Activated effector memory CD4-positive, alpha-beta T cell treated with Interleukin-2 at 50 U/mL for 16 hours (primary cell): ENCODE results near the gene SMTN.
"Not testable (repeated sequence)": the region's sequence is repeated elsewhere in the genome, so short reads cannot be mapped to it uniquely, and the experiment has no call there.

Source experiments
- DNase-seq: peaks from one replicate; pipeline ENCODE4 v3.0.0-alpha.2; 2020

Gene SMTN

DNA sequence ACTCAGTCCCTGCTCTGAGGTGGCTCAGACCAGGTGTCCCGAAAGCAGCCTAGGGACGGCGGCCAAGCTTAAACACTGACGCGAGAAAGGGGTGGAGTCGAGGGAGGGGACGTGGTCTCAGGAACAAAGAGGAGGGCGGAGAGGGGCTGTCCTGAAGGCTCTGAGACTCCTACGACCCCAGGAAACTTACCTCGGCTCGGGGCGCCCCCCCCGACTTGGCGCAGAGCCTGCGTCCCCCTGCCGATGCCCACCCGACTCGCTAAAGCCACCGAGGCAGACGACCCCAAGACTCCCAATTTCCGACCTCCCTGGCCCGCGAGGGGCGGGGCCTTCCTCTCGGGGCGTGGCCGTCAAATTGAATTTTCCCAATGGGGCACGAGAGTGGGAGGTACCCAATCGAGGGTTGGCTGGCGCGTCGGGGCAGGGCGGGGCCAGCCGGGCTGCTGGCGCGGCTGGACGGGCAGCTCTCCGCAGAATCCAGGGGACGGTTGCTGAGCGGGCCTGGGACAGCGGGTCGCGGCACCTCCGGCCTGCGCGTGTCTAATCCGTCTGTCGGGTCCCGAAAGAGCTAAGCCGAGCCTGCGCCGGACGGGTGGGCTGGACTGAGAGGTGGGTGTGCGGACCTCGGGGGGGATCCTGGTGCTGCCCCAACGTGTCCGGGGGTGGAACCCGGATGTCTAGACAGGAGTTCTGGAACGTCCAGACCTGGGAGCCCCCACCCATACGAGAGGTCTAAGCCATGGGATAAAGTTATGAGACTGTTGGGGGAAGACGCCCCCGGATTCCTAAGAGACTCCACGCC lies at the start of gene SMTN:
SMTN (plus strand) TSS at position 471 of the 802 bp plus-strand sequence. CDS start 1,941 bp downstream, outside the sequence.
- peak; percentile 83 for DNase-seq

DNA sequence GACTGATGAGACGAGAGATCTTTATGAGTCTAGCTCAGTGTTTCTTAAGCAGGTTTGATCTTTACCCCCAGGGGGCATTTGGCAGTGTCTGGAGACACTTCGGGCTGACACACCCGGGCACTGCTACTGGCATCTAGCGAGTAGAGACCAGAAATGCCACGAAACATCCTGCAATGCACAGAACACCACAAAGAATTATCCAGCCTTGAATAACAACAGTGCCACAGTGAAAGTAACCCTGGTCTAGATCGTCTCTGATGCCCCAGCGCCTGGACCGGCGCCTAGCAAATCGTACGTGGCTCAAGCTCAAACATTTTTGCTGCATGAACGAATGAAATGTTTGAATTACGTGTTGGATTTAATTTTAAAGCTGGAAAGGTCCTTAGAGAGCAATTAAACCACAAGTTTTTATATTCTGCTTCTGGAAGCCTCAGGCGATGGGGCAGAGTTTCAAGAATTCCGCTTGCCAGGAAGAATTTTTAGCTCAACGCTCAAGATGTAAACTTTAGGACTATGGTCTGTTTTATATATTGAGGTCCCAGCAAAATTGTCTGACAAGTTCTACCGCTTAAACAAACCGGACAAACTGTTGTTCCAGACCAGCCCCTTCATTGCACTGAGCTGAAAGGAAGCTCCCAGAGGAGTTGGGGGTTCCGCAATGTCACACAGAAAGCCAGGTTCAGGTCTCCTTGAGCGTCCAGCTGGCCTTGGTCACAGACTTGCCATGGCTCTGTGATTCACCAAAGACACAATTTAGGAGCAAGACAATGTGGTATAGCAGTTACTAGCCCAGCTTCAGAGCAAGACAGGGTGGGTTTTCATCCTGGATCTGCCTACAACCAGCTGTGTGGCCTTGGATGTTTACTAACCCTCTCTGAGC lies 44.2 kb upstream of the SMTN start:
- no peak for DNase-seq

DNA sequence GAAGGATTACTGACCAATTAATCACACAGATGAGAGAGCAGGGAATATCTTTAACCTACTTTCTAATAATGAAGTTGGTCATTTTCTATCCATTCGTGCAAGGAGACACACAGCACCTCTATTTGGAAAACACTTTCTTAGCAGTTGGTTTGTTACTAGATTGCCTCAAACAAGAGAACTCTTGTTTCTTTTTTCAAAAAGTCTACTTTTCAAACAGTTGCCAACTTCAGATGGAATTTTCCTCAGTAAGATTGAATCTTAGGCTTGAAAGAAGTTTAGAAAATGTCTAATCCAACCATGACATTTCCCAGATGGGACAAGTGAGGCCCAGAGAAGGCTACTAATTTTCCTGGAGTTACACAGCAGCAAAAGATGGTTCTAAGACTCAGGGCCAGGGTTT lies 42.4 kb upstream of the SMTN start:
- no peak for DNase-seq

DNA sequence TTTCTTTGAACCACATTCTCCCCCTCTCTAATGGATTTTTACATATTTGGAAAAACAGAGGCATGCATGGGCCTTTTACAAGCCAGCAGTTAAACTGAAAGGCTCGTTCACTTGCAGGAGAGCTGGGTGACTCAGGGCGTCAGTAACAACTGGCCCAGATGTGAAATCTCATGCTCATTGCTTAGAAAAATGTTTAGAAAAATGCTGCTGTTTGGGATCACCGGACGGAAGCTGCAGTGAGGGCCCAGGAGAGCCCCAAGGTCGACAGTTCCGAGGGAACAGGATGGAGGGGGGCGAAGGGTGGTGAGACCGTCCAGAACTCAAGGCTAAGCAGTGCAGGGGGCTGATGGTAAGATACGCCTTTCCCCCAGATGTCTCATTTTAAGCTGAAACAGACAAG lies 41.7 kb upstream of the SMTN start:
- DNase-seq, result no peak

DNA sequence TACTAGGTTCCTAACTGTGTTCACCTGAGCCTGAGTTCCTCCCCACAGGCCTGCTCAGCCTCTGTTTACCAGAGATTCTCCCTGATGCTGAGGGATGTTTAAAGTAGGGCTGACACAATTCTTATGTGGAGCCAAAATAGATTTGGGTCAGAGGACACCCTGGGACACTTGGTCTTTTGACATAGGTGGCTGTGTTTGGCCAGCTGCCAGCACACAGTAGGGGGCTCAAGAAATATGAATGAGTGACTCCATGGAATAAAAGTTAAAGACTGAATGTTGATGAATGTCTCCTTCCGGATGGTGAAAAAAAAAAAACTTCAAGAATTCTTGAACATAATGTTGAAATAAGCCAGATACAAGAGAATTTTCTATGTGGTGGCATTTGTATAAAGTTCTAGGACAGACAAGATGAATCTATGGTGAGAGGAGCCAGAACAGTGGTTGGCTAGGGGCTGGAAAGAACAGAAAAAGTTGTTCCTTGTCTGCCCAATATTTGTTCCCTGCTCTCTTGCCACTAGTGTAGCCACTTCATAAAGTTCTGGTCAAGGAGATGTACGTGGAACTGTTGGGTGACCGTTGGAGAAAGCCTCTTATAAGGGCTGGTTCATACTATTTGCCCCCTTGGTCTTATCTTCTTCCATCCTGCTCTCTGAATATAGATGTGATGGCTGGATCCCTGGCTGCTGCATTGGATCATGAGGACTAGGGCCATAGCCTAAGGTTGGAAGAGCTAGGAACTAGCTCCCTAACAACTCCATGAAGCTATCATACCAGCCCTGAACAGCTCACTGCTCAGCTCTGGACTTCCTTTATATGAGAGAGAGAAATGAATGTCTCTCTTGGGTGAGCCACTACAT lies 40.3 kb upstream of the SMTN start:
- DNase-seq, result no peak

DNA sequence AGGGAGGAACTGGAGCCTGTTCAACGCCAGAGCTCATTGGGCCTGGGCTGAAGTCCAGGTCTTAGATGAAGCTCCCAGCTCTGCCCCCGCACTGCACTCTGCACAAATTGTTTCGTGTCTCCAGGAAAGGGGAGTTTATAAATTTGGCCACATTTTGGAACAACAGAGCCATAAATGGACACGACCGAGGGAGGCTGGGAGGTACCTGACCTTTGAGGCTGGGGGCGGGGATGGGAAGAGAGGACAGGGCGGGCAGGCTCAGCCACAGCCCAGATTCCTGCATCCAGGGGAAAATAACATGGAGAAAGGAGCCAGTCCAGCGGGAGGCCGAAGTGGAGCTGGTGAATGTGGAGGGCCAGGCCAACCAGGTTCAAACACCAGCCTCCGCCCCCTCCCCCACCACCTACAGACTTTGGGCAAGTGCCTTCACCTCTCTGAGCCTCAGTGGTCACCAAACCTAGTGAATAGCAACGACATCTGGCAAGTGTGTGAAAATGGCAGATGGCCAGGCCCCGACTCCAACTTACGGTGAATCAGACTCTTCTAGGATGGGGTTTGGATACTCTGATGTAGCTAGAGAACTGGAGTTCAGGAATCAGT lies 36.8 kb upstream of the SMTN start:
- no peak for DNase-seq

DNA sequence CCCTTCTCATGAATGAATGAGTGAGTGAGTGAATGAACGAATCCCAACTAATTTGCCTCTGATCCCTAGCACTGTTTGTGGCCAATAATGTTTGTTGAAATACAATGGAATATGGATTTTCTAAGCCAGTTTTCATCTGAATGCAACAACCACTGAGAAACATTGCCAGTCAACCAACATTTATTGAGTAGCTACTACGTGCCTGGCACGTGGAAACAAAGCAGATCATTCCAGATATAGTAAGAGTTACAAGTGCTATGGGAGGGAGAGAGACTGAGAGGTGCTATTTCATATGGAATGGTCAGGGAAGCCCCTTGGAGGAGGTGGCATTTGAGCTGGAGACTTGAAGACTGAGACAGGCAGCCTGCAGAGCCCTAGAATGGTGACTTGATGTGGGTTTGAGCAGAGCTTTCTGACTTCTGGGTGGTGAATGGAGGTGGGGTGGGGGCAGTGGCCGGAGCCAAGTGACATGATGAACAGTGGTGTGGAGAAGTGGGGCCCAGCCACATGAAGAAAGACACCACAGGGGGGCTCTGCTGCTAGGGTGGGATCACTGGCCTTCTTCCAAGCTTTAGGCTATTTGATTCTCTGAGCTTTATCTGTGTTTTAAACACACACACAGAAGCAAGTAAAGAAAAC lies 35.1 kb upstream of the SMTN start:
- no peak for DNase-seq

DNA sequence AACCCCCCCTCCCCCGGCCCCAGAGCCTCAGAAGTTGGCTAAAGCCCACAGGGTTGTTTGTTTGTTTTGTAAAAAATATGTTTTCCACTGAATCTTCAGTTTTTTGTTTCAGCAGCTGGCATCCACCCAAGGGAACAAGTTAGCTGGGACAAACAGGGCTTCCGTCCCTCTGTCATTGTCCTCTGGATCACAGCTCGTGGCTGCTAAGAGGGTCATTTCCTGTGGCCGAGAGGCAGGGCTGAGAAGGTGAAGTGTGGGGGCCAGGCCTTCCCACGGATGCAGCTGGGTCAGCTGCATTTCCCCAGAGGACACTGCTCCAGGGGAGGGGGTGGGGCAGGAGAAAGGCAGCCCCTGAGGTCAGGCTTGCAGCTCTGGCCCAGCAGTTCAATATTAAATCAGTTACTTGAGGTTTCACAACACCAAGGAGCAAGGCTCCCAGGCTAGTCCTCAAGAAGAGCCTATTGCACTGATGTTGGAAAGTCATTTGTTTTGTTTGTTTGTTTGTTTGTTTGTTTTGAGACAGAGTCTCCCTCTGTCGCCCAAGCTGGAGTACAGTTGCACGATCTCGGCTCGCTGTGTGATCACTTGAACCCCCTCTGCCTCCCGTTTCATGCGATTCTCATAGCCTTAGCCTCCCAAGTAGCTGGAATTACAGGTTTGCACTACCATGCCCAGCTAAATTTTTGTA lies 34.4 kb upstream of the SMTN start:
- DNase-seq, result no peak

DNA sequence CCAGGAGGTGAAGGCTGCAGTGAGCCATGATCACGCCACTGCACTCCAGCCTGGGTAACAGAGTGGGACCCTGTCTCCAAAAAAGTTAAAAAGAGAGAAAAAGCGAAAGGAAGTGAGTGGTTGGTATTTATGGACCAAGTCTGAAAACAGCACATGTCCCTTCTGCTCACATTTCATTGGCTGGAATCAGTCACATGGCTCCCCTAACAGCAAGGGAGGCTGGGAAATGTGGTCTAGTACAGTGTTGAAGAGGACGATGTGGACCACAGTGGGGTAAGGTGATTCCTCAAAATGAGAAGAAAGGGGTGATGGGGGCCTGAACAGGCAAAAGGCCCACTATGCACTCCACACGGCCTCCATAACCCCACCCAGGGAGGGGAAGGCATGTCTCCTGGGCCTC lies 32.5 kb upstream of the SMTN start:
- DNase-seq, result no peak

DNA sequence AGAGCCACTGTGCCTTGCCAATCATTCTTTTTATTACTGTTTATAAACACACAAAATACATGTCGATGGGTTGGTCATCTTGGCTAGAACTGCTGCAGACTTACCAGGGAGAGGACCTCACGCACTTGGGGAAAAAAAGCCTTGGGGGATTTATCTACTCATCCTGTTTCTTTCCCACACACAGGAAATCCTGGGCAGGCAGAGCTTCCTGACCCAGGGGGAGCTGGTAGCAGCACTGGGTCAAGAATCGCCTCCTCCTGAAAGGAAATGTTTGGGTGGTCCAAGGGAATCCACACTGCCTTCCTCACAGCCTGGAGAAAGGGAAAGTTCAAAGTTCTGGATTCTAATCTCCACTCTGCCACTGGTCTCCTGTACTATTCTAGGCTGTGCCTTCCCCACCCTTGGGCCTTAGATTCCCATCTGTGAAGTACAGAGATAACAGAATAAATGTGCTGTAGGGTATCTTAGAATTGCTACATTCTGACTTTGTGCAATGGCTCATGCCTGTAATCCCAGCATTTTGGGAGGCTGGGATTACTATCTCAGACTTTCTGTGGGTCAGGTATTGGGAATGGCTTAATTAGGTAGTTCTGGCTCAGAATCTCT lies 31.2 kb upstream of the SMTN start:
- DNase-seq, result no peak

DNA sequence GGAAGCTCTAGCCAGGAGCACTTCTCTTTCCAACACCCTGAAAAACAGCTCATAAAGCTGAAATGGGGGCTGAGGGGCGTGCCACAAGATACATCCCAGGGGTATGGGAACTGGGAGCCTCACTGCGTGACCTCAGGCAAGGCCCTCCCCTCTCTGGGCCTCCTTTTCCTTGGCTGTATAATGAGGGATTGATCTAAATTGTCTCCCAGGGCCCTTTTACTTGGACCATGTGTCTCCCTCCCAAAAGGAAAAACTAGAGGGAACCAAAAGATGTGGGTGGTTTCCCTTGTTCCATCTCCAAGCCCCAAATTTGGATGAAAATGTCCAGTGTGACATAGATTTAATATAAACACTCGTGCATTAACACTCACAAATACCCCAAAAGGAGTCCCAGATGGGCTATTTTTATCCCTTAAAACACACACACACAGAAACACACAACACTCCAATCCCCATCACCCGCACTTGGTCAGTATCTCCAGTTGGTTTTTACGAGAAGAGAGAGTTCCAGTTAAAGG lies 25.9 kb upstream of the SMTN start:
- no peak for DNase-seq

DNA sequence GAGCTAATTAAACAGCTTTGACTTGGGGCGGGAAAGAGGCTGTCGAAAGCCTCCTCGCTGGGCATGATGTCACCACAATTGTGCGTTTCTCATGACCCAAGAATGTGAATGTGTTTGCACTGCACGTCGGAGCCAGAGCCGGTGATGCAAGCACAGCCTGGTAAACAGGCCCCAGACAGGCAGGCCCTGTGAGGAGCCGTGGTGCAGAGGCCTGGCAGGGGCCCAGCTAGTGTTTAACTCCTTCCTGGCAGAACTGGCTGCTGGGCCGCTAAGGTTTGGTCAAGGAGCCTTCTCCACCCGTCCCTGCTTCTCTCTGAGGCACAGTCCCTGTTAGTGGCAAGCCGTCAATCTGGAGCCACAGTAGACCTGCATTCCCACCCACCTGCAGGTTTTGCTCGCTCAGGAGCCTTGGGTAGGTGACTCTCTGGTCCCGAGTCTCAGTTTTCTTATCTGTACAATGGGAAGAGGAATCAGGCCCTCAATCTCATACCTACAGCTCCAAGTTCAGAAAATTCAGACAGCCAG lies 25.4 kb upstream of the SMTN start:
- DNase-seq, result no peak

DNA sequence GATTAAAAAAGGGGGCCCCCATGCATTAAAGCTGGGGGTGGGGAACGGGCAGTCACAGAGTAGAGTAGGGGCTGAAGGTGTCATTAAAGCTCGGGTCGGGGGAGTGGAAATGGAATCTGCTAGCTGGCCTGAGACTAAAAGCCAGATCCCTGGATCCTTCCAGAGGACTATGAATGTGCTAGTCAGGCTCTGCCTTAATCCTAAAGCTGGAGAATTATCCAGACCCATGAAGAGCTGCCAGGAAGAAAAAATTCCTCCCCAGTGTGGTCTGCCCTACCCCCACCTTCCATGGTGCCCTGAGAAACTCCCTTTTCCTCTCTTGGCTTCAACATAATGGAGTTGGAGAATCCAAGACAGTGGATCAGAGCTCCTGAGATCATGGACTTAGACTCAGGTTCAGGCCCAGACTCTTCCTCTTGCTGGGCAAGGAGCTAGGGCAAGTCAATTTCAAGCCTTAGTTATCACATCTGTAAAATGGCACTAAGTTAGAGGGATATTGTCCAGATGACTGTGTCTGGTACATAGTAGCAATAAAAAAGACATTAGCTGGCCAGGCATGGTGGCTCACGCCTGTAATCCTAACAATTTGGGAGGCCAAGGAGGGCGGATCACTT lies 24.0 kb upstream of the SMTN start:
- no peak for DNase-seq

DNA sequence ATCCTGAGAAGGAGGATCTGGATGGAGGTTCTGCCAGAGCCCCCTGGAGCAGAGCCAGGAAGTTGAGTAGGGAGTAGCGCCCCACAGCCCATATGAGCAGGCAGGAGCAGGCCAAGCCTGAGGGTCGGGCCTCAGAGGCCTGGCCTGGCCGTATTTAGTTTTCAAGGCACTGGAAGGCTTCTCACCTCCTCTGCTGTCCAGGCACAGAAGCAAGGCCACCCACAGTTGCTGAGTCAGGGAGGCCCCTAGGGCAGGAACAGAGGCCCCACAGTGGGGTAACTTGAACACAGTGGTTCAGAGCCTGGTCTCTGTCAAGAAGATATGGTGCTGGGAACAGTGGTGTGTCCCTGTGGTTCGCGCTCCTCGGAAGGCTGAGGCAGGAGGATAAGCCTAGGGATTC lies 21.5 kb upstream of the SMTN start:
- DNase-seq, result not testable (repeated sequence)

DNA sequence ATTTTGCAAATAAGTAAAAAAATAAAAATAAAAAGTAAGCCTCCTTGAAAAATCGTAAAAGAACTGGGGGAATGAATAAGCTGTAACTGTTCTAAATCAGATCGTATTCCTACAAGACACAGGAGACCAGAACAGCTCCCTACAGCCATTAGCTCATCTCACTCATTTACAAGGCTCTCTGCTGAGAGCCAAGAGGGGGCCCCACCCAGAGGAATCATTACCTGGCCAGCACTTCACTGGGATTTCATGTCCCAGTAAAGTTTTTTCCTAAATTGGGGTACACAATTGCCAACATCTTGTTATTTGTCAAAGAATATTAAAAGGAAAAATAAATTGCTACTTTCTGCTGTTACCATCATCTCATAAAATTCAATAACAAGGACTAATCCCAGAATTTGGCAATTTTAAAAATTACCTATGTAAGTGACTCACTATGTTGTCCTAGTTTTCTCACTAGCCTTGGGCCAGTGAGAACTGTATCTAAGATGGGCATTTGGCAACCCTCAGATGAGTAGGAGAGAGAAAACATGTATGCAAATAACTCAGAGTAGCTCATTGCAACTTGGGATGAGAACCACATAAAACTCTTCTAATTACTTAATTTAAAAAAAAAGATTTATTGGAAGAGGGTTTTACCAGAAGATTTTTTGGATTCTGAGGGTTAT lies 18.4 kb upstream of the SMTN start:
- DNase-seq, result no peak

DNA sequence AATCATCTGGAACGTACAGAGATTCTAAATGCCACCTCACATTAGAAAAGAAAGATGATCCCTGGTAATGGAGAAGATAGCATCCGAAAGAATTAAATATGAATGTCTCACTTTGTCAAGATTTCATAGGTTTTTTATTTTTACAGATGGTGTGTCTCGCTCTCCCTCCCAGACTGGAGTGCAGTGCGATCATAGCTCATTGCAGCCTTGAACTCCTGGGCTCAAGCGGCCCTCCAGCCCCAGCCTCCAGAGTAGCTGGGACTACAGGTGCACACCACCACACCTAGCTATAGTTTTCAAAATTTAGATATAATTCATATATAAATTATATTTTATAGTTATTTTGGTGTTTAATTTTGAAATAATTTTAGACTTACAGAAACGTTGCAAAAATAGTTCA lies 16.7 kb upstream of the SMTN start:
- no peak for DNase-seq

DNA sequence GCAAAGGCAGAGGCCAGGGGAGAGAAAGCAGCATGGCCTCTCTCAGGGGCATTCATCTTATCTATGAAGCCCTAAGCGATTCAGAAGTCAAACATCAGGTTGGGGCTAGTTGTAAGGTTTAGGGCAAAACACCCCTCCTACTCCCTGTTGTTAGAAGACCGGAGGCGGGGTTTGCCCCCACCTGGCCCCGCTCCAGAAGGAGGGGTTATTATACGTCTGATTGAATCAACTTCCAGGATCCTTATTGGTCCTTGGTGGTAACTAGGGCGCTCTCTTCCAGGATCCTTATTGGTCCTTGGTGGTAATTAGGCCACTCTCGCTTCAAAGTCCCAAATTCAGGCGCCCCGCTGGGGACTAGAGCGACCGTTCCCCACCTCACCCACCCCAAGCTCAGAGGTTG lies 12.1 kb upstream of the SMTN start:
- DNase-seq, result no peak

DNA sequence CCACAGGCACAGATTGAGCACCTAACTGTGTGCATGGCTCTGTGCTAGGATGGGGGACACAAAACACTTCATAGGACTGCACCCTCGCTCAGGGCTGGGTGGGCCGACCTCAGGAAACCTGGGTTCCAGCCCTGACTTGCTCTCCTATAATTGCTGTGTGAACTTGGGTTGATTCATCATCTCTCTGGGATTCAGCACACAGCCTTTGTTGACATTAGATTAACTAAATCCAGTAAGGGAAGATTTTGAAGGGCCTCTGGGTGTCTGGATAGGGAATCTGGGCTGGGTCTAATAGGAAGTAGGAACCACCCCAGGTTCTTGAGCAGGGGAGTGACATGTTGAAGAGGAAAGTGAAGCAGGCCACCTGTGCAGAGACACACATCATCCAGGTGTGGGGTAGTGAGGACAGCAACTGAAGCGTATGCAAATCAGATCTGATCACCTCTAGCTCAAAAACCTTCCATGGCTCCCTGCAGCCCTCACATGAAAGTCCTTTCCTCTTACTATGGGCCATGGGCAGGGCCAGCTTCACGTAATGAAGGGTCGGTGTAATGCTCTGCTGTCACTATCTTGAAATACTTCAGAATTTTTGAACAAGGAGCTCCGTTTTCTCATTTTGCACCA lies 11.3 kb upstream of the SMTN start:
- not testable (repeated sequence) for DNase-seq

DNA sequence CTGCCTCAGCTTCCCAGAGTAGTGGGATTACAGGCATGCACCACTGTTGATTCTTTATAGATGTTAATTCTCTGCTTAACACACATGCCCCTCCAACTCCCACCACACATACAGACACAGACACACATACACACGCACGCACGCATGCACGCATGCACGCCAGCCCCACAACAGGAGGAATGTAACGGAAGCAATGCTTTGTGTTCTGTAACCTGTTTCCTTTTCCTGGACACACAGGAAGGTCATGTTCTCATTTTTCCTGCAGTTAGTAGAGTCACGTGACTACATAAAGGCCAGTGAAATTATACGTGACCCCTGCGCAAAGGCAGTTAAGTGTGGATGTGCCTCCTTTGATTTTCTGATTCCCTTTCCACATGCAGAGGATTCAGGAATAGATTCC lies 8.0 kb upstream of the SMTN start:
- not testable (repeated sequence) for DNase-seq
